ENCODE data around the gene PMF1. TPM values are rescaled to one million over a fixed set of nuclear protein-coding genes. Genes with fewer than 3 reads are reported as not detected.

PMF1 gene
- total and polyA plus RNA-seq, 2 donors from 2014 or later = 65.6 to 110 TPM

DNA sequence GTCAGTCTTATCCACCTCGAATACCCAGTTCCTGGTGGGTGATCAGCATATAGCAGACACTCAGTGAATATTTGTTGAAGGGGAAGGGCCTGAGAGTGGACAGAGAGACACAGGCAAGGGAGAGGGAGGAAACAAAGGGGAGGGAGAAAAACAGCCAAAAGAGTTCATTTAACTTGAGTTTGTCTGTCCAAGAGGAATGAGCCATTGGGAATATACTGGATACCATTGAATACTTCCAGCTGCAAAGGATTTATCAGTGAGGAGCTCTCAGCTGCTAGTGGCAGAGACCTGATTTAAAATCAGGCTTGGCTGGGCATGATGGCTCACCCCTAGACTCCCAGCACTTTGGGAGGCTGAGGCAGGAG is 17.6 kb downstream of the PMF1 start:
- TF ChIP-seq CTCF (IDR thresholded peaks at IDR 0.05; ENCODE audit: borderline replicate concordance, extremely low read depth, insufficient read depth) = no peak
- FAIRE-seq (no peak), DNase-seq (no peak)
- no peaks in the 10 kb centered on the region for H3K4me1 ChIP-seq (ENCODE audit: control insufficient read depth in 2 of 3, insufficient read depth in 2 of 3, low read depth in 1 of 3, low read length in 3 of 3)
- peaks cover 3 to 11% (median 5%) of the 10 kb centered on the region in 3 donors for H3K36me3 ChIP-seq (ENCODE audit: control insufficient read depth in 2 of 3, insufficient read depth in 3 of 3, low read length in 3 of 3)
- no peak overlapping the region for H3K27ac ChIP-seq (ENCODE audit: low read depth in 2 of 2, low read length in 2 of 2)
- H3K9ac ChIP-seq (ENCODE audit: low read length in 3 of 3) = no peak overlapping the region
- no peaks in the 10 kb centered on the region for H3K27me3 ChIP-seq (ENCODE audit: control insufficient read depth, insufficient read depth, low read length)
- no peaks in the 10 kb centered on the region for H3K9me3 ChIP-seq (ENCODE audit: control insufficient read depth in 2 of 3, insufficient read depth in 1 of 3, low read length in 3 of 3)
- intact Hi-C loops (cut with DNase I) = no loop called here
- no peak overlapping the region for H3K4me3 ChIP-seq (ENCODE audit: low read length in 3 of 3)

DNA sequence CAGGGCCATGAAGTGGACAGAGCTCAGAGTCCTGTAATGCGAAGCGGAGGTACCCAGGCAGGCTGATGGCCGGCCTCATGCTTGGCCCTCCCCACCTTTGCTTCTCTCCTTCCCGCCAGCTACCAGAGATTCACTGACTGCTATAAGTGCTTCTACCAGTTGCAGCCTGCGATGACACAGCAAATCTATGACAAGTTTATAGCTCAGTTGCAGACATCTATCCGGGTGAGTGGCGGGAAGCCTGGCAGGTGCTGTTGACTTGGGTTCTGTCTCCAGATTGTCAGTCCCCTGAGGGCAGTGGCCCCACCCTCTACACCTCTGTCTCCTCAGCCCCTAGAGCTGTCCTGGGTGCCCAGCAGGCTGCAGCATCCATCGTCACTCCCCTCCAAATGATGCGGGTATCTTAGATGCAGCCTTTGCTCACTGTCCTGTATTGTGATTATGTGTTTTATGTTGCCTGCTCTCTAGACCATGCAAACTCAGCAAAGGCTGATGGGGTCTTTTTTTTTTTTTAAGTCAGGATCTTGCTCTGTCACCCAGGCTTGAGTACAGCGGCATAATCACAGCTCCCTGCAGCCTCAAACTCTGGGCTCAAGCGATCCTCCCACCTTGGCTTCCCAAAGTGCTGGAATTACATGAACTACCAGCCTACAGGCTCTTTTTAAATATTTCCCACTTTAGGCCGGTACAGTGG is 19.5 kb downstream of the PMF1 start:
- Histone ChIP-seq H3K36me3 (ENCODE audit: control insufficient read depth in 2 of 3, insufficient read depth in 3 of 3, low read length in 3 of 3) (peaks cover 5 to 23% (median 17%) of the 10 kb centered on the region in 3 donors), H3K4me1 (ENCODE audit: control insufficient read depth in 2 of 3, insufficient read depth in 2 of 3, low read depth in 1 of 3, low read length in 3 of 3) (no peaks in the 10 kb centered on the region), H3K9me3 (ENCODE audit: control insufficient read depth in 2 of 3, insufficient read depth in 1 of 3, low read length in 3 of 3) (no peaks in the 10 kb centered on the region), H3K4me3 (ENCODE audit: low read length in 3 of 3) (no peak overlapping the region), H3K9ac (ENCODE audit: low read length in 3 of 3) (no peak overlapping the region), H3K27me3 (ENCODE audit: control insufficient read depth, insufficient read depth, low read length) (no peaks in the 10 kb centered on the region), H3K27ac (ENCODE audit: low read depth in 2 of 2, low read length in 2 of 2) (no peak overlapping the region)
- DNase-seq (no peak), FAIRE-seq (no peak)
- intact Hi-C loops (cut with DNase I) = no loop called here
- no peak for TF ChIP-seq CTCF (IDR thresholded peaks at IDR 0.05; ENCODE audit: borderline replicate concordance, extremely low read depth, insufficient read depth)

DNA sequence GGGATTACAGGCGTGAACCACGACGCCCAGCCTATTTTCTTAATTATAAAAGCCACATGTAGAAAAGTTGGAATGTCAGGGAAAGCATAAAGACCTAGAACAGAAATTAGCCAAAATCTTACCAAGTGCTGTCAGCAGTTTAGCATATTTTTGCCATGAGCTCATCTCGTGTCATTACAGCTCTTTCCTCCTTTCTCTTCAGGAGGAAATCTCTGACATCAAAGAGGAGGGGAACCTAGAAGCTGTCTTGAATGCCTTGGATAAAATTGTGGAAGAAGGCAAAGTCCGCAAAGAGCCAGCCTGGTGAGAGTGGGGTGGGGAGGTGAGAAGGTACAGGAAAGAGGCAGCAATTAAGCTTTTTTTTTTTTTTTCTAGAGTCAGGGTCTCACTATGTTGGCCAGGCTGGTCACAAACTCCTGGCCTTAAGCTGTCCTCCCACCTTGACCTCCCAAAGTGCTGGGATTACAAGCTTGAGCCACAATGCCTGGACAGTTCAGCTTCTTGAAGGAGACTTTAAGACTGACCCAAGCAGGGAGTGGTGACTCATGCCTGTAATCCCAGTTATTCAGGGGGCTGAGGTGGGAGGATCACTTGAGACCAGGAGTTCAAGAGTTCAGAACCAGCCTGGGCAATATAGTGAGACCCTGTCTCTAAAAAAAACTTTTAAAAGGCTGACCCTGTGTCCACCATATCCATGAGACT is 20.8 kb downstream of the PMF1 start:
- Histone ChIP-seq H3K4me1 (ENCODE audit: control insufficient read depth in 2 of 3, insufficient read depth in 2 of 3, low read depth in 1 of 3, low read length in 3 of 3) (no peaks in the 10 kb centered on the region), H3K27ac (ENCODE audit: low read depth in 2 of 2, low read length in 2 of 2) (no peak overlapping the region), H3K36me3 (ENCODE audit: control insufficient read depth in 2 of 3, insufficient read depth in 3 of 3, low read length in 3 of 3) (peaks cover 5 to 33% (median 19%) of the 10 kb centered on the region in 3 donors), H3K4me3 (ENCODE audit: low read length in 3 of 3) (no peak overlapping the region), H3K9me3 (ENCODE audit: control insufficient read depth in 2 of 3, insufficient read depth in 1 of 3, low read length in 3 of 3) (no peaks in the 10 kb centered on the region), H3K9ac (ENCODE audit: low read length in 3 of 3) (no peak overlapping the region), H3K27me3 (ENCODE audit: control insufficient read depth, insufficient read depth, low read length) (no peaks in the 10 kb centered on the region)
- intact Hi-C loops (cut with DNase I) = no loop called here
- no peak for TF ChIP-seq CTCF (IDR thresholded peaks at IDR 0.05; ENCODE audit: borderline replicate concordance, extremely low read depth, insufficient read depth)
- DNase-seq = no peak
- FAIRE-seq = no peak

All from kidney (tissue), 14 donors.